DMS114 treated with DMSO at 0.1 percent for 48 hours (cell line): Measurements from ENCODE around the gene CDH5.
A peak's percentile ranks its signal among the peaks of the same experiment; 100 is the strongest.
"Not testable (repeated sequence)": the region's sequence is repeated elsewhere in the genome, so short reads cannot be mapped to it uniquely, and the experiment has no call there.

Experiments used
- DNase-seq: peaks from one replicate; lab custom pipeline; 2025; ENCODE audit not compliant: unreplicated experiment; lab: John Stamatoyannopoulos, UW

Gene CDH5

DNA sequence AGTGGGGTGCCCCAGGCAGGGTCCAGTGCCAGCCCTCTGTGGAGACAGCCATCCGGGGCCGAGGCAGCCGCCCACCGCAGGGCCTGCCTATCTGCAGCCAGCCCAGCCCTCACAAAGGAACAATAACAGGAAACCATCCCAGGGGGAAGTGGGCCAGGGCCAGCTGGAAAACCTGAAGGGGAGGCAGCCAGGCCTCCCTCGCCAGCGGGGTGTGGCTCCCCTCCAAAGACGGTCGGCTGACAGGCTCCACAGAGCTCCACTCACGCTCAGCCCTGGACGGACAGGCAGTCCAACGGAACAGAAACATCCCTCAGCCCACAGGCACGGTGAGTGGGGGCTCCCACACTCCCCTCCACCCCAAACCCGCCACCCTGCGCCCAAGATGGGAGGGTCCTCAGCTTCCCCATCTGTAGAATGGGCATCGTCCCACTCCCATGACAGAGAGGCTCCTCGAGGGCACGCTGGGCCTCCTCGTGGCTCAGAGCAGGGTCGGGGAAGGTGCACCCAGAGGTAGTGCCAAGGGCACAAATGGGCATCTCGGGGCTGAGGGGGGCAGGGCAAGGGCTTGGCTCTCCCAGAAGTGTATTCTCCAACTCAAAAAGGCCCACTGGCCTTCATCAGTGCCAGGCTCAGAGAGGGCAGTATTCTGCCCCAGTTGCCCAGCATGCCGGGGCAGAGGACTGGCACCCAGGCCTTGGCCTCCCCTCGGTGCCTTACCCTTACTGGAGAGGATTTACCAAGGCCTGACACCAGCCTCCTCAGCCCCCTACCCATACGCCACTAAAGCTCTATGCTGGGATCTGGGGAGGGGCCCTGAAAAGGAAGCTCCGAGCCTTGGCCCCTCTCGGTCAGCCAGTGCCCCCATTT is at the start of gene CDH5:
Gene CDH5 (plus strand): TSS at position 259 of the 867 bp plus-strand sequence. CDS start 12,647 bp downstream, outside the sequence.
- no peak for DNase-seq

DNA sequence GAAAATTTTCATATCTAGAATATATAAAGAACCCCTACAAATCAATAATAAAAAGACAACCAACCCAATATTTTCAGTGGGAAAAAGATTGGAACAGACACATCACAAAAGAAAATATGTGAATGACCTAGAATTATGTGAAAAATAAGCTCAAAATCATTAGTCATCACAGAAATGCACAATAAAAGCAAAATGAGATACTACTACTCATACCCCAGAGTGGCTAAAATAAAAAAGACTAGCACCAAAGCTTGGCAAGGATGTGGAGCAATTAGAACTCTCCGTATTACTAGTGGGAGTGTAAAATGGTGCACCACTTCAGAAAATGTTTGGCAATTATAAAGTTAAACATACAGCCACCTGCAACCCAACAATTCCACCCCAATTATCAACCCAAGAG is 48.0 kb upstream of the CDH5 start:
- DNase-seq: no peak

- DNase-seq: no peak
Measured at GRCh38 chr16:66320774-66321173, 45.7 kb upstream of the CDH5 start.

DNA sequence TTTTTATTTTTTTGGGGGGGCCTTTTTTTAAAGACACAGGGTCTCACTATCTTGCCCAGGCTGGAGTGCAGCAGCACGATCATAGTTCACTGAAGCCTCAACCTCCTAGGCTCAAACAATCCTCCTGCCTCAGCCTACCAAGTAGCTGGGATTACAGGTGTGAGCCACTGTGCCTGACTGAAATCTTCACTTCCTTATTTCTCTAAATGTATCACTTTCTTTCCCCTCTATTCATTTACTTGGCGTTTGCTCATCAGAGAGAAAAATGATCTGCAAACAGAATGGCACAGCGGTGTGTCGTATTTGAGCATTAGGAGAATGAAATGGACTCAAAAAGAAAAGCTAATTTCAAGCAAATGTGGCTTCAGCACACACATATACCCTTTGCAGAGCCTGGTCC is 44.3 kb upstream of the CDH5 start:
- DNase-seq: no peak

DNA sequence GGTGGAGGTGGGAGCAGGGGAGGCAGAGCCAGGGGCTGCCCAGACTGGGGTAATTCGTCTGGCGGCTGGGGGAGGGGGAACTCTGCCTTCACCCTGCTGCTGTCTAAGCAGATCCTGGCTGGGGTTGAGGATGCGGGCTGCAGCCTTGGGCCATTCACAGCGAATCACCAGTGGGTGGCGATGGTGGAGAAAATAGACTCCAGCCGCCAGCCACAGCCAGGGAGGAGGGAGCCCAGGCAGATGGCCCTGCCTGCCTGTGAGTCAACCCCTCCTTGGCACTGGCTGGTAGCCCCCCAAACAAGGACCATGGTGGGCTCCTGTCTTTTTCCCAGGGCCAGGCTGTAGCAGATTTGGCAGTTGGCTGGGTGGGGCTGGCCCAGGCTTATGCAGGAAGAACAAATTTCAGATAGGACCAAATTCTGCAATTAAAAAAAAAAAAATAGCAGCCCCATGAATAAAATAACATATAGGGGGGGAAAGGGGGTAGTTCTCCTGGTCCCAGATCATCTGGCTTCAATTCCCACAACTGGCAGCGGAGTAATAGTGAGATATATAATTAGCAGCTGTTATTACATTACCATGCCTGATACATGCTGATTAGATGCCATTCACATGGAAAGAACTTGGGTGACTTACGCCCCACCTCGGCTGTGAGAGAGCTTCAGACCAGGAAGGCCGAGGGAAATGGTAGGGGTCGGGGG is 41.5 kb upstream of the CDH5 start:
- peak; percentile 10 for DNase-seq

GRCh38 chr16:66325717-66326376 is 40.6 kb upstream of the CDH5 start:
- DNase-seq: no peak

GRCh38 chr16:66326991-66327513 is 39.4 kb upstream of the CDH5 start:
- no peak for DNase-seq

DNA sequence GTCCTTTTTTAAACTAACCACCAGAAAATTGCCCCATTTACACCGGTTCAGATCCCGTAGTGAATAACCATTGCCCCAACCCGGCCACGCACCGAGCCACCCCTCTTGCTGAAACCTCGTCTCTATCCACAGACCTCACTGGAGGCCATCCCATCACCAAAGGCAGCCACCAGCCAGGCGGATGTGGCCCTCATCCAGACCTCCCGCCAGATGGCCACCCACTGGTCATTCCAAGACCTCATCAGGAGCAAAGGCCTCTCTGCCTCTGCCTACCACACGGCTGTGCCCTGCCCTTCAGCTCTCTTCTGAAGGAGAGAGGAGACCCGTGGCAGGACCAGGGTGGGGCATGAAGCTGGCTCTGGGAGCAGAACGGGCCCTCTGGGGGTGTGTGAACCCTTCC is 38.2 kb upstream of the CDH5 start:
- DNase-seq: no peak

GRCh38 chr16:66331464-66331863 is 35.0 kb upstream of the CDH5 start:
- DNase-seq: not testable (repeated sequence)

- no peak for DNase-seq
Measured at GRCh38 chr16:66332634-66333610, 33.6 kb upstream of the CDH5 start.

DNA sequence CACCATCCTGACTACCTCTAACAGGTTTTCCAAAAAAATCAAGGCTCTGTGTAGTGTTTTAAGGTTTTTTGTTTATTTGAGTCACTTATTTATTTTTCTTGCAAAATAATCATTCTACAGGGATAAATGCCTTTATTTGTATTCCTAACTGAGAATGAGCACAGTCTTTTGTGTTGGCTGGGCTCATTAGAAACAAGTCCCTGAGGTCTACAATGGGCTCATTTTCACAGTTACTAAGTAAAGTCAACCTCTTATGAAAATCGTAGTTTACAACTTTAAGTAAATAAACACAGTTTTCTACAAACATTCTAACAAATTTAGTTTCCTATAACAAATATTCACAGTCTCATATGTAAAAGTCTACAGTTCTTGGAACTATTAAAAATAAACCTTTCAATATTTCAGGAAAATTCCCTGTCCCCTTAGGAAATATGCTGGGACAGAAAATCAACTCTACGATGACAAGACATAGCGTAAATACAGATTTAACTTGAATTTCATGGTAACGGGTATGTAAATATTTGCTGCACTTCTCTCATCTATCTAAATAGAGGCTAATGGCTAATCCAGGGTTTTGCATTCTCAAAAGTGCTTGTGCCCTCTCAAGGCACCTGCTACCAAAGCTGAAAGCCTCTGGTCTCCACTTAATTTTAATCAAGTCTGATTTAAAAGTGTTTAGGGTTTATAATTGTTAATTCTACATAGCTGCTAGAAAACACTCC is 31.5 kb upstream of the CDH5 start:
- no peak for DNase-seq

DNA sequence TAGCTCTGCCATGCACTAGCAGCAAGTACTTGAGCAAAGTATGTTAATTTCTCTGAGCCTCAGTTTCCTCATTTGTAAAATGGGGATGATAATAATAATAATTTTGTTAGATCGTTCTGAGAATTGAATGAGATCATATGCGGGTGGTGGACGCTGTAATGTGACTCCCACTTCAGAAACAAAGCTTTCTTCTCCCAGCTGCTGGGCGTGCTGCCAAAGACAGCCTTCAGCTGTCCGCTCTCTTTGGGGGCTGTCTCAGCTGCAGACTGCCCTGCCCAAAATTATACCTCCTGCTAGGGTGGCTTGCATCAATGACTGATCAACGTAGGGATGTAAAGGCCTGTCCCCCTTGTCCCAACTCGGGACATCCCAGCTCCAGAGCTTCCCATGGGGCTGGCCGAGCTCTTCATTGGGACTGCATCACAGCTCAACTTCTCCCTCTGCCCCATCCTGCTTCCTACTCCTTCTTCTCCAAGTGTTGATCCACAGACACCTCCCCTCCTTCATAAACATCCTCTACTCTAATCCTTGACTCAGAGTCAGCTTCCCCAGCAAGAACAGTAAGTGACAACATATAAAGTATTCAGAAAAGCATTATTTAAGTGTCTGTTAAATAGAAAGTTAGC is 30.7 kb upstream of the CDH5 start:
- no peak for DNase-seq

DNA sequence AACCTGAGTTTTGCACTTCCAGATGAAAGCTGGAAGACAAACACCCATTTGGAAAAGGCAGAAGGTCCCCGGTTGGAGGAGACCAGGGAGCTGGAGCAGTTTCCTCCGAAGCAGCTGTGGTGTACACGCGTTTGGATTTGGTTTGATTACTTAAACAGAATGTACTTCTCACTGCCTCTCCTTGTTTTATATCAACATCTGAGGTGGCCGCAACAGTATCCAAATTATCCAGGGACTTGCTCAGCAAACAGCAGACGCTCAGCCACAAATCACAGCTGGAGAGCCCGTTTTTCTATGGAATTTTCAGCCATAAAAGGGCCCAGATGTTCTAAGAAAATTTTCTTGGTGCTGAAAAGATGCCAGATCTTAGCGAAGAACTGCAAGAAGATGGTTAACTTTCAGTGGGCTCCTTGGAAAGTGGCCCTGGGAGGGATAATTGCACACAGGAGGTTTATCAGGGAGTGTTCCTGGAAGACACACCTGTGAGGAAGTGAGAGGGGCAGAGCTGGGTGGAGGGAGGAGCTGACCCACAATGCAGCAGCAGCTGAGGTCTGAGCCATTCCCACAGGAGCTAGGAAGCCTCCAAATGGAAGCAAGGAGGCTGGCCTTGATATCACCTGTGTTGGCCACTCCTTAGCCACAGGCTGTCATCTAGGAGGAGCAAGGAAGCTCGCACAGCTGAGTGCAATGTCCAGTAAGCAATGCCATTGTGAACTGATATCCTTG is 28.9 kb upstream of the CDH5 start:
- DNase-seq: no peak

DNA sequence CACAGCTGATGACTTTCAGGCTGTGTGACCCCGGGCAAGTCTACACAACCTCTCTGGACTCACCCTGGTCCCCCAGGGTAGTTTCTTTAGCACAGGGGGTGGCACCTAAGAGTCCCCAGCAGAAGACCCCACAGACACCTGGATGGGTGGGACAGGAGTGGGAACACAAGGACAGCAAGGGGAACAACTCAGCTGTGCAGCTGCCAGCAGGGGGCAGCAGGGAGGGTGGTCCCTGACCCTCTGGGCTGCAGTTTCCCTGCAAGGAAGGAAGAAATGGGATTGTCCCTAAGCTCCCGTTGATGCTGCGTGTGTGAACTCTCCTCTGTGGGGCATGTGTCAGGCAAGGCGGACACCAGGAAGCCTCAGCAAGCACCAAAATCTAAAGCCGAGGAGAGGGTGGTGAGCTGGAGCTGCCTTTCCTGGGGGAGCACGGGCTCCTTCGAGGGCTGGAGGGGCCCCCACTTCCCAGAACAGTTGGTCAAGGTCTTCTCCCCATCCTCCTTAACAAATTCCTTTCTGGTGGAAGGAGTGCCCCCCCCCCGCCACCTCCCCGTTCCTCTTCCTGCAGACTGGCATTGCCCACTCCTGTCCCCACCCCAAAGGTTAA is 24.1 kb upstream of the CDH5 start:
- no peak for DNase-seq

GRCh38 chr16:66344533-66345145 is 21.9 kb upstream of the CDH5 start:
- no peak for DNase-seq

DNA sequence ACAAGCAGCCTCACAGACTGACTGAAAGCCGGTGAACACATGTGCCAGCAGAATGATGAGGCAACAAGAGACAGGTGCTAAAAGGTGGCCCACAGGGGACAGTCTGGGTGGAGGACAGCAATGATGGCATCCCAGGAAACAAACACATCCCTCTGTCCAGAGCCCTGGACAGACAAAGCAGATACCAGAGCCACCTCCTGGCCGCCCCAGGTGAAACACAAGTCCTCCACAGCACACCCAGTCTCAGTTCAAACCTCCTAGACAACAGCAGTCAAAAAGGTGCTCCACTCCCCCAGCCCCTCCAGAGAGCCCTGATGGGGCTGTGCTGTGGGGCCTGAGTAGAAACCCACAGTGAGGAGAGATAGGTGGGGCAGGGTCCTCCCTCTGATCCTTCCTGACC is 20.3 kb upstream of the CDH5 start:
- no peak for DNase-seq

- DNase-seq: no peak
Measured at GRCh38 chr16:66352304-66352703, 14.2 kb upstream of the CDH5 start.

DNA sequence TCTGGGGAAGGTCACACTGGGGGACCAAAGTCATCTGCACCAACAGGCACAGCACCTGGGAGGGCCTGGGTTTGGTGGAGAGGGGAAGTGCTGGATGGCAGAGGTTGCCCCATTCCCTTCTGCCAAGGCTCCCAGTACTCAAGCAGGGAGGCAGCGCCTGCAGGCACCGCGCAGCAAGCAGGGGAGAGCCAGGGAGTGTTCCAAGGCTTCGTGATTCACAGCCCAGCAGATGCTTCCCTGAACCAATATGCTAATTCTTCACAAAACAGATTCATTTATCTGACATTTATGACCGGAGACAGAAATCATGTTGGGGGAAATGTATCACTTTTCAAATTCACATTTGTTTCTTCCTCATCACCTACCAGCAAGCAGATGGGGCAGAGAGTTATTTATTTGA is 13.4 kb upstream of the CDH5 start:
- DNase-seq: no peak
